OCI-LY1 (cell line): ENCODE data around the gene CPA5.

Source experiments
- EZH2 ChIP-seq: fragments of 200-600 bp; sonication (generic), shearing (Covaris generic); IDR thresholded peaks from 2 replicates; pipeline ENCODE4 v1.8.0; 2017; ENCODE audit warnings: borderline replicate concordance, mixed run types, mild to moderate bottlenecking, antibody characterized with exemption, low read length, moderate library complexity, mixed read lengths
- TF ChIP-seq, protein P1 (sequence below): fragments of 200-600 bp; sonication (generic), shearing (Covaris generic); IDR thresholded peaks from 2 replicates; pipeline ENCODE4 v1.5.1; 2017; ENCODE audit warnings: mild to moderate bottlenecking, antibody characterized with exemption, low read length, moderate library complexity, mixed read lengths

DNA sequence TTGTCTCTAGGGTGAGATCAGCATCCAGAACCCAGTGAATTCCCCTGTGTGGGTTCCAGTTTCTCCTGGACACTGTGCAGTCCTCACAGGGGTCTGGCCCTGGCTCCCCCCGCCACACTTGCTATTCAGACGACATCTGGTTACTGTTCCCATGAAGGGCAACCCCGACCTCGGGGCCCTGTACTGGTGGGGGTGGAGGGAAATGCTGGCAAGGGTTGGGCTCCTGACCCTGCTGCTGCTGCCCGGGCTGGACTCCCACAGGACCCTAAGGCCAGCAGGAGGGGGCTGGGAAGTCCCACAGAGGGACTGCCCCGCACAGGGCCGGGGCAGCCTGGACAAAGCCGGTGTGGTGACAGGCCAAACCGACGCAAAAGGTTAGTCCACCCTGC, 34.9 kb downstream of the CPA5 start:
- TF ChIP-seq, protein P1, sequence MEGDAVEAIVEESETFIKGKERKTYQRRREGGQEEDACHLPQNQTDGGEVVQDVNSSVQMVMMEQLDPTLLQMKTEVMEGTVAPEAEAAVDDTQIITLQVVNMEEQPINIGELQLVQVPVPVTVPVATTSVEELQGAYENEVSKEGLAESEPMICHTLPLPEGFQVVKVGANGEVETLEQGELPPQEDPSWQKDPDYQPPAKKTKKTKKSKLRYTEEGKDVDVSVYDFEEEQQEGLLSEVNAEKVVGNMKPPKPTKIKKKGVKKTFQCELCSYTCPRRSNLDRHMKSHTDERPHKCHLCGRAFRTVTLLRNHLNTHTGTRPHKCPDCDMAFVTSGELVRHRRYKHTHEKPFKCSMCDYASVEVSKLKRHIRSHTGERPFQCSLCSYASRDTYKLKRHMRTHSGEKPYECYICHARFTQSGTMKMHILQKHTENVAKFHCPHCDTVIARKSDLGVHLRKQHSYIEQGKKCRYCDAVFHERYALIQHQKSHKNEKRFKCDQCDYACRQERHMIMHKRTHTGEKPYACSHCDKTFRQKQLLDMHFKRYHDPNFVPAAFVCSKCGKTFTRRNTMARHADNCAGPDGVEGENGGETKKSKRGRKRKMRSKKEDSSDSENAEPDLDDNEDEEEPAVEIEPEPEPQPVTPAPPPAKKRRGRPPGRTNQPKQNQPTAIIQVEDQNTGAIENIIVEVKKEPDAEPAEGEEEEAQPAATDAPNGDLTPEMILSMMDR: no peak
- TF ChIP-seq EZH2: no peak
